Activated CD4-positive, alpha-beta T cell treated with anti-CD3 and anti-CD28 coated beads, Interleukin-2, Interleukin-6, amounts not matched to agents 100 ng/mL and 50 ng/mL, durations not matched to agents 16 hours and 8 hours (primary cell): ENCODE measurements around the gene RNF214.
A peak's percentile ranks its signal among the peaks of the same experiment; 100 is the strongest.

Experiments
- DNase-seq: peaks from one replicate; pipeline ENCODE4 v3.0.0-alpha.2; 2020

Gene RNF214

DNA sequence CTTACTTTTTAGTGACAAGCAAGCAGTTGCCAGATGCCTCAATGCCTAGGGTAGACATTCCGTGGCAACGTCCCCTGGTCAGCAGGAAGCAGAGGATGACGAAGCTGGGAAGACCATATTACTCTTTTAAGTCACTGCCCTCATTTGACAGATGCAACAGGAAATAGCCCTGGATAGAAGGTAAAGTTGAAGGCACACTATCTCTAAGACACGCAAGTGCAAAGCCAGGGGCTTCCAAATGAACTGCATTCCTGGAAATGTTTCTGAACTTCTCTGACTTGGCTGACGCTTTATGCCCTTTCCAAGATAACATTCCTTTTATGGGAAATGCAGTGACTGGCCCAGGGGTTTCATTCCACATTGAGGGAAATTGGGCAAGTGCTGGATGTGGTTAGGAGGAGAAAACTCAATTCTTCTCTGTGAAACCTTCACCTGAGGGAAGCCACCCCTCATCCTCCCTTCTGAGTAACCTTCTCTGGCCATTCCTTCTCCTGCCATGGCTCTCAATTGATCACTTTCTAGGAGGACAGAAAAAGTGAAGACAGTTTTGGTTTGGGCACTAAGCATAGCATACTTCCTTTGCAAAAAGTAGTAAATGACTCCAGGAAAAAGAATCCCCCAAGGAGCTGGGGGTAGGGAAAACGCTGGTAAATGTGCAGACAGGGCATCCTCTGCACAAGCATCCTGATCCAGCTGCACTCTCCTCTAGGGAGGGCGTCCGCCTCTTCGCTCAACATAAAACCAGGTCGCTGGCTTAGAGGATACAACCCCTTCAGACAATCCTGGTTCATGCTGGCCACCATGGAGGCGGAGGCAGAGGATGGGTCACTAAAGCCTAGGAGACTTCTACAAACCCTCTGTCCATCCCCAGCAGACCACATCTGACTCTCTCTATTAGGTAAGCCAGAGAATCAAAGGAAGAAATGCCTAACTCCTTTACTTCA lies 15.1 kb upstream of the RNF214 start:
- DNase-seq = no peak

DNA sequence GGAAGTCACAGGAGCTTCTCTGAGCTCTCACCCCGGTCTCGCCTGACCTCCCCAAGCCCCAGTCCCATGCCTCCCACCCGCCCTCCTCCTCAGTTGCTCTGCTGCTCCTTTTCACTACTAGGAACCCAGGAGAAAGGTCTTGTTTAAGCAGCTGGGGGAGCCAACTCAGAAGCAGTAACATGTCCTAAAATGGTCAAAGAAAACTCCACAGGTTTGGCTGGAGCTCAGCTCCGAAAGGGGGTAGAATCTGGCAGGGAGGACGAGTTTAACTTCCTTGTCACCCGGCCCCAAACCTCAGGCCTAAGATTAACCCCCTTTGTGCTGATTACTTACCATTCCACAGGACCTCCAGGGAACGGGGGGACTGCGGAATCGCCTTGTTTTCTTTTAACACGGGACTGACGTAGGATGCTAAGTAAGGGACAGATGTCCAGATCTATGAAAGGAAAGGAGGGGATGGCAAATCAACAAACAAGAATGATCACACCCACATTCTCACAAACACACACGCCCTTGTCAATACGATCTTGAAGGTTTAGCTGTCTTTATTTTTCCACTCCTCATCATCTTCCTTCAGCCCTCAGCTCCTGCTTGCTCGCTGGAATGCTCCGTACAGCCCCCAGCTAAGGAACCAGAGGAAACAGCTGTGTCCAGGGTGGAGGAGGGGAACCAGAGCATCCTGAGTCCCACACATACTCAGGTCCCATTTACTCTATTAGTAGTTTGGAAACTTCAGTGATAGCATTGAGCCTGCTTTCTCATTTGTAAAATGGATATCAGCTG lies 14.1 kb upstream of the RNF214 start:
- no peak for DNase-seq

DNA sequence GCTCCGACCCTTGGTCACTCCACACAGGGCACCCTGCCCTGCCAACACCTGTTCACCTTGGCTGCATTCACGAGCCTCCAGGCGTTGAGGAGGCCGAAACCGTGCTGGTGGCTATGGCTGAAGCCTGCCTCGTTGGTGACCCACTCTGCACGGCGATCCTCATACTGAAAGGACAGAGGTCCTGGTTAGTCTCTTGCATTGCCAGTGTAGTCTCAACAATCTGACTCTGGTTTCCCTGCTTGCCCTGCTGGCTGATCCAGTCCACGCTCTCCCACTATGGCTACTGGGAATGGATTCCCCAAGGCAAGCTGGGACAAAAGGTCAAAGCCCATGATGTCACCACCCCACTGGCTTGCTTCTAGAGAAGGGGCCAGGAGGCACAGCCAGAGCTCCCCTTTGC lies 13.5 kb upstream of the RNF214 start:
- DNase-seq = no peak

DNA sequence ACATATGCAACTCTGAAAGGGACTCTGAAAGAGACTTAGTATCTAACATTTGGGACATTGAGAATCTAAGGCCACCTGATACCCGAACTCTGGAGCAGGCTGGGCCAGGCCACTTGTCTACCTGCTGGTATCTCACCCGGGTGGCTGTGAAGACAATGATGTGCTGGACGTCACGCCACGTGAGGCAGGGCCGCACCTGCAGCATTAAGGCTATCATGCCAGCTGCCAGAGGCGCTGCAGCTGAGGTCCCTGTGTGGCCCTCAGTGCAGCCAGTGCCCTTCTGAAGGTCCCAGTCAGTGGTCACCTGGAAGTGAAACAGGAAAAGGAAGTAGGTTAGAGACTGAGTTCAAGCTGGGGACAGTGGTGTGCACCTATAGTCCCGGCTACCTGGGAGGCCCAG lies 13.0 kb upstream of the RNF214 start:
- DNase-seq = no peak

DNA sequence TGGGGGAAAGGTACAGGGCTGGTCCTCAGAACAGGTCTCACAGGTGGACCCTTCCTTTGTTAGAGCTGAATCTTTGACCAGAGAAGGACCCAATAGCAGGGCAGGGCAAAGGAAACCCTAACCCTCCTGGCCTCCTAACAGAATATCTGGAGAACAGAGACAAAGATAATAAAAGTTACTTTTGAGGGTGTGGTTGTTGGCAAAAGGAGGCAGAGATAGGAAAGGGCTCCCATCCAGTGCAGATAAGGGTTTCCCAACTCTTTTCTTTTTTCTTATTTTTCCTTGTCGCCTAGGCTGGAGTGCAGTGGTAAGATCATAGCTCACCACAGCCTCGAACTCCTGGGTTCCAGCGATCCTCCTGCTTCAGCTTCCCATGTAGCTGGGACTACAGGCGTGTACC lies 12.5 kb upstream of the RNF214 start:
- no peak for DNase-seq

DNA sequence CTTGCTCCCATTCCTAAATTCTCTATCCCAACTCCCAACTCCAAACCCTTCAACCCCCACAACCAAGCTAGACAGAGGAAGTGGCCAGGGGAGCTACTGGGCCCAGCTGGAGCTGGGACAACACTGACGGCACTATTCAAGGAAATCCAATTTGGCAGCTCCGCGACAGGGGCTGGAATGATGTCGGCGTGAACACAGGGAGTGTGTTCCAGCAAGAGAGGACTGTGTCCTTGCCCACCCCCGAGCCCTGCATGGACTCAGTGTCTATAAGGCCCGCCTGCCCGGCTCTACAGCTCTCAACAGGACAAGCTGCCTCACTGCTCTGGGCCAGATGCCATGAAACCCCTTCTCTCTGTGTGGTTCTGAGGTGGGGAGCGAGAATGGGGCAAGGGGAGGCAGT lies 11.9 kb upstream of the RNF214 start:
- no peak for DNase-seq

DNA sequence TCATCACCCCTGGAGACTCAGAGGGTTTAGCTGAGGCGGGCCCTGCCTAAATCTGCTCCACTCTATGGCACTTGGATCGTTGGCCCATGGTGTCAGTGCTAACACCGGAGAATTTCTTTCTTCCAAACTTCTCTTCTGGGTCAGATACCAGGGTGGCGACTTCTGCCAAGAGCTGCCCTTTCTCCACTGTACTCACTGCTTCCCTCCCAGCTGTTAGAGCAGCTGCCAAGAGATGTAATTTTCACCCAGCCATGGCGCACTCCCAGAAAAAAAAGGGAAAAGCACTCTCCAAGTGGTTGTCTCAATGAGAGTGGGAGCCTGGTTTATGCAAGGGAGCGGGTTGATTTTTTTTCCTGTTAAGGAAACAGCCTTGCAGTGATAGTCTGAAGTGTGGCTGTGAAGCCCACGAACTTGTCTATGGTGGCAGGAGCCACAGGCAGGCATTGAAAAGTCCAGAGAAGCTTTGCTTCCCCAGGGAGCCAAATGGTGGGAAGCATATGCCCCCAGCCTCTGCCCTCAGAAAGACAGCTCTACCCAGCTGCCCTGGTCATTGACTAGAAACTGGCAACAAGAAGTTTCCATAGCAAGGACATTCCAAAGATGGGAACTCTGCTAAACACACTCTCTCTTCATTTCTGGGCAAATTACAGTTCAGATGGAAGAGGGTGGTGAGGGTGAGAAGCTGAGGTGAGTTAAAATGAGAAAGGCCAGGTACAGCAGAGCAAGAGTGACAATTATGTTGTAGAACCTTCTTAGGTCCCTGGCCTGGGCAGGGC lies 11.3 kb upstream of the RNF214 start:
- no peak for DNase-seq

DNA sequence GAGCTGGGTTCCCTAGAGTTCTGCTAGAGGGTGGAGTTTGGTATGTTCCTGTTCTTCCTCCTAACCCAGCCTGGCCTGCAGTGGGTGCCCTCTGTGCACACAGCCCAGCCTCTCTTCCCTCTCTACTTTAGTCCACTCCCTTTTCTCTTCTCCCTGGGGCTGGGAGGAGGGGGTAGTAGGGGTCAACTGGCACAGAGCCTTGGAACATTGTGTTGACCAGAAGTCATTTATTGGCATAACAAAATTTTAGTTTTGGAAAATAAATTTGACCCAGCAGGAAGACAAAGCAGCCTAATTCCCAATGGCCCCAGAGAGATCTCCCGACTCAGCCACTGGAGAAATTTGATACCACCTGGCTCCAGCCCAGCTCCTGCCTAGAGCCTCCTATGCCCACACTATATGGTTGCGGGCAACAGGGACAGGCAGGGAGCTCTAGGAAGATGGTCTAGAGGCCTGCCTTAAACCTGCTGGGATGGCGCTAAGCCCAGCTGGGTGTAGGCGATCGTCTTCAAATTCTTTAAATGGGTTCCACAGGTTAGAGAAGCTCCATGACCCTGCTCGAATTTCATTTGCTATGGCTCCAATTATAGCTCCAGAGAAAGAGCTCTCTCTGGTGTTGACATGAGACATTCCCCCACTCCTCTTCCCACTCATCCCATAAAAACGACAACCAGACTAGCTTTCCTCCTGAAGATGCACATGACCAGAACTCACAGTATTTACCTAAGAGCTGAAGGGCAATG lies 10.5 kb upstream of the RNF214 start:
- no peak for DNase-seq

DNA sequence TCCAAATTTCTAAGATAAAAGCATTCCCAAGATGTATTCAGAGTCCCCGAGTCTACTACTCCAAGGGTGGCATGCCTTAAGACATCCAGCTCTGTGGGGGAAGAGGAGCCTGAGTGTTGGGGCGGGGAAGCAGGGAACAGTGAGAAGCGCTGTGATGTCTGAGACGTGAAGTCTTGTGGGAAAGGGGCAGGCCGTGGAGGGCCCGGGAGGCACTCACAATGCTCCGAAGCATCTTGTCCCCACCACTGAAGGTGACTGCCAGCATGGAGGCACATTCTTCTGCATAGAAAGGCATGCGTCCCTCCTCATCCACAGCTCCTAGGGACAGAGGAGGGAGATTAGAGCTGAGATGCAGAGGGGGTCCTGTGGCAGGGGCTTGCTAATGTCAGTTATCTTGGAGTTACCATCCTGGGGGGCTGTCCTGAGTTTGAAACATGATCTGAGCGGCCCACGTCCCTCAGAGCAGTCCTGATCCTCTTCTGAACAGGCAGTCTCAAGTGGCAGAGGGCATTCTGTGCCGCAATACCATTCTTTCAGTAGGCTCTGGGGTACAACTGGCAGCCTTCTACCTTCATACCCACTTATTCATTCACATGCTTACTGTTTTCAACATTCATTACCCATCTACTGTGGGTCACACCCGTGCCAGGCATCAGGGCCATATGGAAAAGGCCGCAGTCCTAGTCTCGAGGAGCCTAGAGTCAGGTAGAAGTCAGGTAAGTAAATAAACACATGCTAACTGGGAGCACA lies 9.3 kb upstream of the RNF214 start:
- no peak for DNase-seq

DNA sequence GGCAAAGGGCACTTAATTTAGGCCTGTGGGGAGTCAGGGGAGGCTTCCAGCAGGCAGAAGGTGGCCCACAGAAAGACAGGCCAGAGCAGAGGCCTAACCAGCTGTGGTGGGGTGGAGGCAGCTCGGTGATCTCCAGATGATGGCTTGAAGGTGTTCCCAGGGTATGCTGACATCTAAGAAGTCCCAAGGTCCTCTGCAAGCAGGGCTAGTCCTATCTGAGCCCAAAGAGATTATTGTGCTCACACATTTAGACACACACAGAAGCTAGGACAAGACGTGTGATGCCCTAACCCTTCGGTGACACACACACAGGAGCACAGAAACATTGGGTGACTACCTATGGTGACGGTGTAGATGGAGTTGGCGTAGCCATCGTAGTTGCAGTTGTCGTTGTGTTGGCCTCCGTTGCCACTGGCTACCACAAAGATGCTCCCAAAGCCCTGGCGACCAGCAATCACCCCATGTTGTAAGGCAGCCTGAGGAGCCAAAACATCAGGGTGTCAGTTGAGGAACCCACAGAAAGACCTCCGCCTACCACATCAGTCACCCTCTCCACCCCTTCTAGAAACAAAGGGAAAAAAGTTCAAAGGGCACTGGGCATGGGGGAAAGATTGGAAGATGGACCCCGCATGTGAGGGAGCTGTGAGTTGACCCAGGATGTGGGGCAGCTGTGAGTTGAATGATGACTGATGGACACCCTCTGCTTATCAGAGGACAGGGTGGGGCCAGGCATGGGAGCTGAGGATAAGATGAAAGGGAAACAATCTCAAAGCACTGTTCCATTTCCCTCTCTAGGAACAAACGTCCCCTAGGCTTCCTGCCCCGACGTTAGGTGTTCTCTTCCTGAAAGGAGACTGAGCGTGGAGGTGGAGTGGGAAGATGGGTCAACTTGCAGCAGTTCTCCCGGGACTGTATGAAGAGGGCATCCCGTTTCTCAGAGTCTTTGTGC lies 8.5 kb upstream of the RNF214 start:
- DNase-seq = no peak

DNA sequence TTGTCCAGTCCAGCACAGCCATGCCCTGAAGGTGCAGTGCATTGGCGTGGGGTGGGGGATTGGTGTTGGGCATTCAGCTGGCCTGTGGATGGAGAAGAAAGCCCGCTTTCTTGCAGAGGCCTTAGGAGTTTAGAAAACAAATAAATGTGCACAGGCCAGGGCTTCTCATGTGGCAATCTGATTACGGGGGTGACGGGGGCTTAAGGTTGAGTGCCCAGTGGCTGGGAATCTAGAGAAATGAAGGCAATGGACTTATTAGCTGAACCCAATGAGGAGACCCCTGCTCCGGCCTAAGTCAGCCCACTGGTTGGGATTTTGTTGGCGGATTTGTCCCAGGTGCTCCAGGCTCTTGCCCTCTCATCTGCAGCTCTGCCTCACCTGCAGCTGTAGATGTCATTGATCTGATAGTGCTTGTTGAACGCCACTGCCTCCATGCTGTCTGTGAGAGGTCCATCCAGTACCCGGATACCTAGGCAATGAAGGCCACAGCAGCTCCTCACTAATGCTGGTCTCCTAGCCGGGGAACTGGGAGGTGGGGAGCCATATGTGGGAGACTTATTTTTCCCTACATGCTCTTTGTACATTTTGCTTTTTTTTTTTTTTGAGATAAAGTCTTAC lies 6.8 kb upstream of the RNF214 start:
- no peak for DNase-seq

DNA sequence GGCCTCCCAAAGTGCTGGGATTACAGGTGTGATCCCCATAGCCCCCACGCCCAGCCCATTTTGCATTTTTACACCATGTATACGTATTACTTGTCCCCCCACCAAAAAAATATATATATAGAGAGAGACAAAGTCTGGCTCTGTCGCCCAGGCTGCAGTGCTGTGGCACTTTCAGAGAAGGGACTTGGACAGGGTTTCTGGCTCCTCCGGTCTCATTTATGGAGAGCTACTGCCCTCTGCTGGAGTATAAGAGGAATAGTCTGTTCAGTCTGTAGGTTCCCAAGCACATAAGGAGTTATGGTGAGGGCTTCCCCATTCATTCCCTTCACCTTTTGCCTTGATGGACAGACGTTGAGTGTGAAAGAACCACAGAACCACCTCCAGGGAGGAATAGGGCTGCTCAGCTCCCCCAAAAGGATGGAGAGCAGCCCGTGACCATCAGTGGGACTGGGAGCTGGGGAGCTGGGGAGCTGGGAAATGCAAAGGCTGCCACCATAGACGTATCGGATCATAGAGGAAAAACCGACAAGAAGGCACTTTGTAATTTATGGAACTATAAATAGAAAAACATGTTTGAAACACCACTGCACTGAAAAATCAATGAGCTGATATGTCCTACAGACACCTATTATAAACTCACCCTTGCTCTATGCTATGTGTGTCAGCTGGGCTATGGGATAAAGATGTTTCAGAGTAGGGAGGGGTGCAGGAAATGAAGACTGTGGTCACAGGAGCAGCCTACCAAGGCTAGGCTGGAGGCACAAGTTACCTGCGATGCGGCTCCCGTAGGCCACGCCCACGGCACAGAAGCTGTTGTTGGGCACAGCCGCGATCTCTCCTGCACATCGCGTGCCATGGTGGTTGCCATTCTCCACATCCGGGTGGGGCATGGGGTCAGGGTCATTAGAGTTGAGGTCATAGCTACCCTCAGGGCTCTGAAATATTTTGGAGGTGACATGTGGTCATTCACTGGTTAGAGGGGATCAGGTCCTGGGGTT lies 5.8 kb upstream of the RNF214 start:
- DNase-seq = peak; percentile 75

DNA sequence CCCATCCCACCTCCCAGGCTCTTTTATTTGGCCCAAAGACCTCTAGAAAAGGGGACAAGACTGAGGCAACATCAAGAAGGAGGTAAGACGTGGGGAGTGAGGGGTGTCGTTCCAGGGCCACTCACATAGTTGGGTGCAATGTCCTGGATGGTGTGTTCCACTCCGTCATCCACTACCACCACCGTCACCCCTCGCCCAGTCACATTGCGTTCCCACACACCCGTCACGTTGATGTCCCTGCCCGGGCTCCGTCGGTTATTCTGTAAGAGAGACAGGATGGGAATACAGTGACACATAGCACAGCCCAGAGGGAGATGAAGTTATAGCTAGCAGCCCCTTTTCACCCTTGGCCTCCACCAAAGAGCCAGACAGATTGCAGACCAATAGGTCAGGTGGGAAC lies 4.4 kb upstream of the RNF214 start:
- no peak for DNase-seq

DNA sequence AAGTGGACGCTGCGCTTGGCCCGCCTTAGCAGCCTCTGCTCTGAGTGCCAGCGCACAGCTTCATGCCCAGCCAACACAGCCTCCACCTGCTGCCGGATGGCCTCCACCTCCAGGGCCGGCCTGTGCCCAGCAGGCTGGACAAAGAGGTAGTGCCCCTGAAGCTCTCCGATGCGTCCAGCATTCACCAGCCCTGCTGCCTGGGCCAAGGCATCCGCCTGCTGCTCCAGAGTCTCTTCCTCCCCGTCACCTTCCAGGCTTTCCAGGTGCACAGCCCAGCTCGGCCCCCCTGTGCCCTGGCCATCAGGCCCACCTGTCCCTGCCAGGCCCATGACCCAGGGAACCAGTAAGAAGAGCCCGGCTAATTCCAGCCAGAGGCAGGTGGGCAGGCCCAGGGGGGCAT lies 3.1 kb upstream of the RNF214 start:
- no peak for DNase-seq

DNA sequence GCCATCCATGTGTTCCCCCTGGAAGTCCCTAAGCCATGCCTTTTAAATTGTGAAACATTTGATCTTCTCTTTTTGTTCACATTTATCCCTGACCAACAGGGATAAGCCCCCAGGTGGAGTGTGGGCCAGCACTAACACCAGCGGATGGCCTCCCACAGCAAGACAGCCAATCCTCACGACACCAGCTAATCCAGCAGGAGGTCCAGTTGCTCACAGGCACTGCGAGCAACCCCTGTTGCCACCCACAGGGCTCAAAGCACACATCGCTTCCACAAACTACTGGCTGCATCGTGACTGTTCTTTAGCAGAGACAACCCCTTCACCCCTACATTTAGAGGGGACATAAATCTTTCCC lies 2.6 kb upstream of the RNF214 start:
- DNase-seq = no peak

DNA sequence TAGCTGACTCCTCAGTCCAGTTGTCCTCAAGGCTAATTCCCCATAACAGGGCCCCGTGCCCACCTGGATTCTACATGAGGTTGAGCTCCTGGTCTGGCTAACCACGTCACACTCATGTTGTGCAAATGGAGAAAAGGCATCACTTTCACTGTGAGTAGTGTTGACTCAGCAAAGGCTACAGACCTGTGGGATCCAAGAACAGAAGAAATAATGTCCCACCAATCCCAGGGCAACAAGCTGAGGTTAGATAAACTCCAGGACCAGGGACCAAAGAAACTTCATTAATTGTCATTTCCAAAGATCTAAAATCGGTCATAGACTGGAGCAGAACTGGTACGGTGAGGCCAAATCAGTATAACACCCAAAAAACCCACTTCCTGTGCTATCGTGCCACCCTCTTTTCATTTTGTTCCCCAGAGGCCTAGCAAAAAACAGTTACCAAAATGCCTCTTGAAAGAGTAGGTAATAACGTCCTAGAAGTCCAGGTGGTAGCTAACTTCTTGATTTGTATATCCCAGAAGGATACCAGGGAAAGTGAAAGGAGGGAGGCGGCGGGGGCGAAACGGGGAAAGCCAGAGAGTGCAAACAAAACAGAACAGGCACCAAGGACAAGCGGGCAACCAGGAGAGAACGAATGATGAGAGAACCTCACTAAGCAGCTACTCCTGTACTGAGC lies 2.0 kb upstream of the RNF214 start:
- peak; percentile 86 for DNase-seq

DNA sequence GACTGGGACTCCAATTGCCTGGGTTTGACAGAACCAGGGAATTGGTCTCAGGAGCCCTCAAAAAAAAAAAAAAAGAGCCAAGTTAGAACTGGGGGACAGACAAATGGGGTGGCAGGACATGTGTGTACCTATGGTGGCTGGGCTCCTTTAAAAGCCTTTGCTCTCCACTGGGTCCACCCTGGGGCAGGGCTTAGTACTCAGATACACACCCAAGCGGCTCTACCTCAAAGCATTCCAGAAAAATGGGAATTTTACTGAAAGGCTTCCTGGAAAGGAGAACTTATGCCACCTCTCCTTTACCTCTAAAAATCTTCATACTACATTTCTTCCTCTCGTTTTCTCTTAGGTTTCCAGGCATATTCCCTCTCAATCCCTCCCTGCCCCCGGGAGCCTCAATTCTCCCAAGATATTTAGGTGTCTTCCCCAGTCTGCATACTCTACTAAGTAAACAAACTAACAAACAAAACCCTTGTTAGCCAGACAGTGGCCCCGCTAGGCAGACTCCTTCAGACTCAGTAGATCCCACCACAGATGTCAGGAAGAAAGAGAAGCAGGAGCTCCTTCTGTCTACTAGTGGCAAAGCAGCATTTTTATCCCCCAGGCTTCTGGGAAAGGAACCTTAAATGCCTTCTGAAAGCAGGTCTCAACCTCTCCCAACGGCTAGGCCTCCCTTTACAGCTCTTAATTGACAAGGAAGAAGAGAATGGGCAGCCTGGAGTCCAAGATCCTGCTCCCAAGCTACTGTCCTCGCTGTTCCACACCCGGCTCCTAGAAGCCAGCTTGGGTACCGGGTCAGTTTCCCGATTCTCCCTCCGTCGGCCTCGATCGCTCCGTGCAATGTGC lies 1.3 kb upstream of the RNF214 start:
- DNase-seq = peak; percentile 9

DNA sequence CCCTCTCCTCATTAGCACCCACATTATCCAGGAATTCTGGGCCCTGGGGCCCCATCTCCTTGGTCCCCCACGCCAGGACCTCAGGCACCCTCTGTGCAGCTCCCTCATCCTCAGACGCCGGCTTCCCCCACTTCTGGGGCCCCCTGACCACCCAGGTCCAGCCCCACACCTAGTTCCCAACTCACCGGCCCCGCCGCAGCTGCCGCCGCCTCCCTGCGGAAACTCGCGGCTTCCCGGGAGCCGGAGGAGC lies 704 bp upstream of the RNF214 start, which contains the start of gene PCSK7:
Gene PCSK7, minus strand, starts transcription at position 232 of the 250 bp plus-strand sequence. CDS start 2,229 bp downstream, outside the sequence.
- no peak for DNase-seq
